HG03520 (cell line): Measurements from ENCODE around the gene SIGLEC6.

ENCODE experiments used
- ATAC-seq: cut with Tn5 transposase; IDR thresholded peaks from one replicate; pipeline ENCODE4 v1.9.1; 2021; ENCODE audit warnings: mild to moderate bottlenecking, moderate library complexity; ENCODE audit not compliant: unreplicated experiment

The SIGLEC6 gene

GRCh38 chr19:51549533-51550324 lies 18.3 kb upstream of the SIGLEC6 start:
- ATAC-seq, result no peak

GRCh38 chr19:51548891-51549305 lies 17.4 kb upstream of the SIGLEC6 start:
- ATAC-seq, result no peak

DNA sequence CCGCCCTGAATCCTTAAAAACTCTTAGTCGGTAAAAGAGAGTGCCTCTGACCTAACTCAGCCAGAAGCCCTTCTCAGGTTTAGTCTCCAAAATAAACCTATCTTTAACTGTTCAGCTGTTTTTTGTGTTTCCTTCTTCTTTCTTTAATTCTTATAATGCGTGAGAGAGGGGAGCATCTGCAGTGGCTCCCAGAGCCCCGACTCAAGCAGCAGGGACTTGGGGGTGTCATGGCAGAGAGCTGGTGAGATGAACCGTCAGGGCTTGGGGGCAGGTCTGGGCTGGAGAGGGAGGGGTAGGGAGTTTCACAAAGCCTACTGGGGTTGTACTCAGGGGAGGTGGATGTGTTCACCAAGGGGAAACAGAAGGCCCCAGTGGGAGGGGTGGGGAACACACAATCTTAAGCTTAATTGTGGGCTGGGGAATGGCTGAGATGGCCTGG lies 16.8 kb upstream of the SIGLEC6 start:
- no peak for ATAC-seq

DNA sequence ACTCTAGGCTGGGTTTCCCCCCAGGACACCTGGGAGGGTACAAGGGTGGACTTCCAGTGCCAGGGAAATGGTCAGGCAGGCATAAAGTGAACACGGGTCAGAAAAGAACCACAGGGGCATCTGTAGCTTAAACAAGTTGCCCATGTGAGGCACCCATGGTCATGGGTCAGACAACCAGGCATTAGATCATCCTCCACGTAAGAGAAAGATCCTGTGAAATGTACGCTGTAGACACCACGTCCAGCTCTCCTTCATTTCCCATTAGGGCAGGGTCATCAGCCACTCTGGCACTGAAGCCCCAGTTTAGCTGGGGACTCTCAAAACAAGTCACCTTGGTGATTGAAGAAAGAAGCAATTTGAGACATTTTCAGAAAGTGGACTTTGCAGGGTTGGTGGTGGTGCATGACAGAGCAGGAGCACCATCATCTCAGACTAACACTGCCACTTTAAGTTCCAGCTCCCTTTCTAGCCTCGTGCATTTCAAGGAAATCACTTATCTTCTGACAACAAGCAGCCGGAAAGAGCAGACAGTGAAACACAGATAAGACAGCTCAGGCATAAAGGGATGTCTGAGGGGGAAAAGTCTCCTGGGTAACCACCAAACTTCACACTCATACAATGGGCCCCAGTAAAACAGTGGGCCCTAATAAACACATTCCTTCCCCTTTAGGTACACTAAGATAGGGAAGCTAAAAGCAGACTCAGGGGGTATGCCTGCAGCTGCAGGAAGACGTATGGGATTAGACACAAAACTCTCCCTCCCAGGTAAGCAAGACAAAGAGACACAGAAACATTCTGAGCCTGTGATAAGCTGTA lies 16.1 kb upstream of the SIGLEC6 start:
- ATAC-seq, result no peak

DNA sequence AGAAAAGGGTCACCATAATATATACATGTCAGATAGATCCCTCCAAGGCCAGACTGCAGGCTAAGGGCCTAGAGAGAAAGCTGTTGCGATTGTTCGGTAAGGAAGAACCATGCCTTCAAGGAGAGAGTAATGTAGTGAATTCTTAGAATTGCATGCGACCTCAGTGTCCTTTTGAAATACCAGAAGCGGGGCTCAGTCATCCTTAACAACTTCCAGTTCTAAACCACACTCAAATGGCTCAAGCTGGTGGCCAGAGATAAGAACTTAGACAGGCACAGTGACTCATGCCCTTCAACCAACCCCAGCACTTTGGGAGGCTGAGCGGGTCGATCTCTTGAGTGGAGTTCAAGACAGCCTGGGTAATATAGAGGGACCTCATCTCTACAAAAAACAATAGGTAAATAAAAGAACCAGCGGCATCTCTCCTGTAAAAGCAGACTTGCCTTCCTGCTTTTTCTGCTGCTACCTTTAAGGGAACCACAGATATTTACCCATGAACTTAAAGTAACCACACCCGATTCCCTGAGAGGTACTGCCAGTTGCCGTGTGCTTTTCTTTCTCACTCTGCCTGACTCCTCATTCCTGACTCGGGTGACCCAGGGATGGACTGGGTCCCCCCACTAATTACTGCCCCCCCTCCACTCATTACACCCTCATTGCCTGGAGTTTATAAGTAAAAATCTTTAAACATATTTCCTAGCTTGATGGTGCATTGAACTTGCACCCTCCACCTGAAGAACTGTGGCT lies 15.4 kb upstream of the SIGLEC6 start:
- ATAC-seq, result no peak

- ATAC-seq, result no peak
Observed at GRCh38 chr19:51546107-51546649, 14.7 kb upstream of the SIGLEC6 start.

GRCh38 chr19:51544038-51544437 lies 12.6 kb upstream of the SIGLEC6 start:
- no peak for ATAC-seq

DNA sequence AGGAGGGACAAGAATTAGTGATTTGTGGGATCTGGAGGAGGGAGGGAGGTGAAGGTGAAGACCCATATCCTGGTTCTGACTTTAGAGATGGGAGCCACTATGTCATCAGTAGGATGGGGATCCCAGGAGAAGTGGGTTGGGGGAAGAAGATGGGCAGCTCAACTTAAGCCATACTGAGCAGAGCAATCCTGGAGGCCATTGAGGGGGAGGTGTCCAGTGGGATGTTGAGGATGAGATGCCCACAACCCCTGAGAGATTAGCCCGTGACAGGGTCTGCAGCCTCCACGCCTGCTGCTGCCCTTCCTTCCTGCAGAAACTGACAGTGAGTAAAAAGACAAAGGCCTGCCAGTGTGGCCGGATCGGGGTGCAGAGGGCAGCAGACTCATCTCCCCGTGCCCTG lies 11.2 kb upstream of the SIGLEC6 start:
- ATAC-seq, result no peak

GRCh38 chr19:51541458-51542357 lies 10.2 kb upstream of the SIGLEC6 start:
- ATAC-seq, result no peak

DNA sequence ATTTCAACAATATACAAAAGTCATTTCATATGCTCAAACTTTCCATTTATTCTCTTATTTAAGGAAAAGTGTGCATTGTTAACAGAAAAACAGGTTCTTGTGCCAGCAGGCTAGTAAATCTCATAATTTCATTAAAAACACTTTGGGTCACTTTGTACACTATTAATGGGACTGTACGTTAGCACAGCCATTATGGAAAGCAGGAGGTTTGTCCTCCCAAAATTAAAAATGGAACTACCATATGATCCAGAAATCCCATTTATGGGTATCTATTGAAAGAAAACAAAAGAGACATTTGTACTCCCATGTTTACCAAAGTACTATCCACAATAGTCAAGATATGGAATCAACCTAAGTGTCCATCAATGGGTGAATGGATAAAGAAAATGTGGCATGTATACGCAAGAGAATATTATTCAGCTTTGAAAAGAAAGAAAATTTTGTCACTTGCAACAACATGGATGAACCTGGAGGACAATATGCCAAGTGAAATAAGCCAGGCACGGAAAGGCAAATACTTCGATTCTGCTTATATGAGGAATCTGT lies 8.4 kb upstream of the SIGLEC6 start:
- ATAC-seq, result no peak

- ATAC-seq, result no peak
Observed at GRCh38 chr19:51535535-51535934, 4.1 kb upstream of the SIGLEC6 start.

DNA sequence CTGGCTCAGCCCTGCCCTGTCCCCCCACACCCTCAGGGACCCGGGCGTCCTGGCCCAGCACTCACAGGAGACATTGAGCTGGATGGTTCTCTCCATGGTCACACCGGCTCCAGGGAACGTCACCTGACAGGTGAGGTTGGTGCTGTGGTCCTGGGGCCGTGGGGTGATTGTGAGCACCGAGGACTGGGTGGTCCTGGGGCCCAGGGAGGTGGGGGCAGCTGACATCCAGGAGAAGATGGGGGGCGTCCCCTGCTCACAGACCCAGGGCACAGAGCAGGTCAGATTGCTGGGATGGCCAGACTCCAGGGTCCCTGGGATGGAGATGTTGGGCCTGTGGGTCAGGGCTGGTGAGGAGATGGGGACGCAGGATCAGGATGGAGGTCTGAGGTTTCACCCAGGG lies 854 bp downstream of the SIGLEC6 start:
- ATAC-seq, result no peak

GRCh38 chr19:51529301-51529700 lies 2.2 kb downstream of the SIGLEC6 start:
- ATAC-seq, result no peak

- ATAC-seq, result no peak
Observed at GRCh38 chr19:51525651-51526050, 5.8 kb downstream of the SIGLEC6 start.

DNA sequence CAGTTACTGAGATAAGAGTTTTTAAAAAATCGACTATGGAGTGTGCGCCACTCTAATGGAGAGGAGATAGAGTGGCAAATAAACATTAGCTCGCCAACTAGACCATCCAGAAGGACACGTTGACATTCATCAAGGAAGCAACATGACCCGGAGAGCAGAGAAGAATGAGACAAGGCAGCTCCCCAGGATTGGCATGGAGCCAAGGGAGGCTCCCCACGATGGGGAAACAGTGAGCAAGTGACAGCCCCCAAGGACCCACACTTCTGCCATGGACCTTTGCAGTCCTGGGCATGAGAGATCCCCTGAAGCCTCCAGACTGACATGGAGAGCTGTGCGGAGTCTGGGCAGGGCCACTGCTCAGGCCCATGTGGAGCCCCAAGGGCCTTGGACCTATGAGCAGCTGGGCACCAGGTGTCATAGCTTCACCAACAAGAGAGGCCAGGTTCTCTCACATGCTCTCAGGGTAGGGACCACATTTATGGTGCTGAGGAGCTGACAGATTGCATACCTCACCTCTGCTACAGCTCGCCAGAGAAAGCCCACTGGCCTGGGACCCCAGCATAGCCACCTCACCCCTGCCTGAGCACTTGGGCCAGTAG lies 6.7 kb downstream of the SIGLEC6 start:
- ATAC-seq, result no peak

- ATAC-seq, result no peak
Observed at GRCh38 chr19:51521781-51522180, 9.7 kb downstream of the SIGLEC6 start.

- no peak for ATAC-seq
Observed at GRCh38 chr19:51521357-51521756, 10.1 kb downstream of the SIGLEC6 start.

- no peak for ATAC-seq
Observed at GRCh38 chr19:51520728-51521127, 10.7 kb downstream of the SIGLEC6 start.

DNA sequence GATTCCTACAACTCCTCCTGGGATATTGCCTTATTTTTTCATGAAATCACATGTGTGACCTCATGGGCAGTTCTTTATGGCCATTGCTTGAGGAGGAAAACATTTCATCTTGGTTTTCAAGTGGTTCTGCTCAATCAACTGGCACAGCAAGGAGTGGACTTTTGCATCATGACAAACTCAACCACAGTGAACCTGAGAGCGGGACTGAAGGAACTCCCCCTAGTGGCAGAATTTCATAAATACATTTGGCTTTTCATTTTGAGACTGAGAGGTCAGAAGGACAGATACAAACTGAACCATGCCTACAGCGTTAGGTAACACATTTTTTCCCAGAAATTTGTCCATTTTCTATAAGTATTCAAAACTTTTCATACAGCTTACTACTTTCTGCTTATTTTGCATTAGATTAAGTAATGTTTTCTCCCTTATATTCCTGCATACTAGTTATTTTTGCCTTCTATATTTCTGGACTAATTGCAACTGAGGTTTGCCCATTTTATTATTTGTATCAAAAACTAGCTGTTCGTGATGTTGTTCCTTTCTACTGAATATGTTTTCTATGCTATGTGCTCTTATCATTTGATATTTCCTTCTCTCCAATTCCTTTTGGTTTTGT lies 16.5 kb downstream of the SIGLEC6 start:
- ATAC-seq, result no peak
